ENCODE data around the gene PRRG3. TPM values are rescaled to one million over a fixed set of nuclear protein-coding genes. Genes with fewer than 3 reads are reported as not detected.

PRRG3 gene
- total RNA-seq, 1 donor from 2014 or later: 0.33 TPM

DNA sequence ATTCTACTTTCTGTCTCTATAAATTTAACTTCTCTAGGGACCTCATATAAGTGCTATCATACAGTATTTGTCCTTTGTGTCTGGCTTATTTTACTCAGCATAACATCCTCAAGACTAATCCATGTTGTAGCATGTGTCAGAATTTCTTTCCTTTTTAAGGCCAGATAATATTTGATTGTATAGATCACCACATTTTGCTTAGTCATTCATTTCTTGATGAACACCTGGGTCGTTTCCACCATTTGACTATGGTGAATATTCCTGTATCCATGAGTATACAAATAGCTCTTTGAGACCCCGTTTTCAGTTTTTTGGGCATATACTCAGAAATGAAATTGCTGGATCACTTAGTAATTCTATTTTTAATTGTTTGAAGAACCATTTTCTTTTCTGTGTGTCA lies 51.2 kb downstream of the PRRG3 start:
- no peak for TF ChIP-seq CTCF (IDR thresholded peaks at IDR 0.05; ENCODE audit: insufficient read depth, low read length, poor library complexity, severe bottlenecking)

DNA sequence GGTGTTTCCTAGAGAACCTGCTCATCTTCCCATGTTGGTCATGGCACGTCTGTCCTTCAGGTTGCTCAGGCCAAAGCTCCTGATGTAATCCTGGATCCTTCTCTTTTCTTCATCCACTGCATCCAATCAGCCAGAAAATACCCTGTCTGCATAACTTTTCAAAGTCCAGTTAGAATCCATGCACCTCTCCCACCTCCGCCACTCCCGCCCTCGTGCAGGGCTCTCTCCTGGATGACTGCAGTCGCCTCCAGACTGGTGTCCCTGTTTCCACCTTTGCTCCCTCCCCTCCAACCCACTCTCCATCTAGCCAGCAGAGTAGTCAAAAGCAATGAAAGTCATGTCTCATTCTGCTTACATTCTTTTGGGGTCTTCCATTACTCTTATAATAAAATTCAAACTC lies 55.3 kb downstream of the PRRG3 start:
- H3K4me3 ChIP-seq (ENCODE audit: low read depth, low read length): no peak overlapping the region
- DNase-seq (ENCODE audit: low read depth): no peak
- no peak for TF ChIP-seq CTCF (IDR thresholded peaks at IDR 0.05; ENCODE audit: insufficient read depth, low read length, poor library complexity, severe bottlenecking)
- no peaks in the 10 kb centered on the region for H3K27me3 ChIP-seq (ENCODE audit: control insufficient read depth, insufficient read depth, low read length)
- no peaks in the 10 kb centered on the region for H3K36me3 ChIP-seq (ENCODE audit: control insufficient read depth, insufficient read depth, low read length)

More for the DNA sequence above, 51.2 kb downstream of the PRRG3 start:
- Histone ChIP-seq H3K36me3 (ENCODE audit: control insufficient read depth, insufficient read depth, low read length) (no peaks in the 10 kb centered on the region), H3K4me3 (ENCODE audit: low read depth, low read length) (no peak overlapping the region), H3K27me3 (ENCODE audit: control insufficient read depth, insufficient read depth, low read length) (no peaks in the 10 kb centered on the region)
- no peak for DNase-seq (ENCODE audit: low read depth)

DNA sequence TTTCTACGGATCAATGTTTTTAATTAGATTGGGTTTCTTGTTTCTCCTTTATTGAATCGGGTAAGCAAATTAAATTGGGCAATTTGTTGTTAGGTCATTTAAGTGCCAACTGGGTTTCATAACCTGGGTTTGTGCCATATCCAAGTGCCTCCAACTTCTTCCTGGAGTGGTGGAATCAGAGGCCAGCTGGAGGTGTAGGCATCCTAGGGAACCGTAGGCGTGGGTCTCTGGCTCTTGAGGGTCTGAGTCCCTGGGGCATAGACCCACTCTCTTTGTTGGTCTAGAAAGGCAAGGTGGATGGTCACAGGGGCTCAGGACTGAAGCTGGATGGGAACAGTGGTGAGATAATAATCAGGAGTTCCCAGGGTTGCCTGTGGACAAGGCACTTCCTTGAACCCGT lies 57.6 kb downstream of the PRRG3 start:
- H3K27me3 ChIP-seq (ENCODE audit: control insufficient read depth, insufficient read depth, low read length): peaks cover 2% of the 10 kb centered on the region
- no peak overlapping the region for H3K4me3 ChIP-seq (ENCODE audit: low read depth, low read length)
- TF ChIP-seq CTCF (IDR thresholded peaks at IDR 0.05; ENCODE audit: insufficient read depth, low read length, poor library complexity, severe bottlenecking): no peak
- DNase-seq (ENCODE audit: low read depth): no peak
- no peaks in the 10 kb centered on the region for H3K36me3 ChIP-seq (ENCODE audit: control insufficient read depth, insufficient read depth, low read length)

DNA sequence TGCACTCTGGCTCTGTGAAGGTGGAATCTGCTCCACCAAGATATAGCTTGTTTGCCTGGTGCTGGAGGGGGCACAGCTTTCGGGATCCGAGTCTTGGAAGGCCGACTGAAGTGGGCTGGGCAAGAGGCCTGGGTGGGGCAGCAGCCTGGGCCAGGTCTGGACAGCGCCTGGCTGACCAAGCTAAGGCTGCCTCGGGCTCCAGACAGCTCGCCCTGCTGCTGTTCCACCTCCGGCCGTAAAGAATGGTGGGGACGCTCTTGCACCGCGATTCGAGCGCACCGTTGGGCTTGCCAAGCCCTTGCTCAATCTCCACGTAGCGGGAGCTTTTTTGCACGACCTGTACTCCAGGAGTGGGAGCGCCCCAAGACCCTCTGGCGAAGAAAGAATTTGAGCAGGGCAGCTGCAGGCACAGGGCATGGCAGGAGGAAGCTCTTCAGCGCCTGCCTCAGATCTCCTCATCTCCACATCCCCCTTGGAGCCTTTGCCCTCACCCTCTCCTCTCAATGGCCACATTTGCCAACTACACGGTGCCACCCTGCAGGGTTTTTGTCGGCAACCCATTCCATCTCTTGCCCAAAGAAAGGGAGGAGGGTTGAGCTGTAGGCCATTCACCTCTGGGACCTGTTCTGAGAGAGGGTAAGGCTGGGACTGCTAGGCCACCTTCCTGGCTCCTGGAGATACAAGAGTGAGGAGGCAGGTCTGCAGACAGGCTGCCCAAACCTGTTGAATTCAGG lies 58.2 kb downstream of the PRRG3 start:
- no peak for DNase-seq (ENCODE audit: low read depth)
- H3K36me3 ChIP-seq (ENCODE audit: control insufficient read depth, insufficient read depth, low read length): no peaks in the 10 kb centered on the region
- H3K27me3 ChIP-seq (ENCODE audit: control insufficient read depth, insufficient read depth, low read length): peaks cover 2% of the 10 kb centered on the region
- peak; percentile 79 for TF ChIP-seq CTCF (IDR thresholded peaks at IDR 0.05; ENCODE audit: insufficient read depth, low read length, poor library complexity, severe bottlenecking)
- H3K4me3 ChIP-seq (ENCODE audit: low read depth, low read length): no peak overlapping the region

DNA sequence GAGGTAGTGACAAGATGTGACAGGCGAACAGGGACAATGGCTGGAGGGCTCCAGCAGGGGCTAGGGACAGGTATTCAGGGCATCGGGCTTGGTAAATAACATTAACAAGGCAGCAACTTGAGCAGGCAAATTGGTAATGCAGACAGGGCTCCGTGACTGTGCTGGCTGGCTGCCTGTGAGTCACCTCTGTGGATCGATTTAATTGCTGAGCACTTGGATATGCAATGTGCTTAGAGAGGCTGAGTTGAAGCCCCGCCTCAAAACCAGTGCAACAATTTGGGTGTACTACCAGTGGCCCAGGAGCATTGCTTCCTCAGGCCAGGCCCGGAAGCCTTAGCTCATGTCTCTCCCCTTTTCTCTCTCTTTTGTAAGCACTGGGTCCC lies 58.8 kb downstream of the PRRG3 start:
- DNase-seq (ENCODE audit: low read depth): peak; percentile 10
- Histone ChIP-seq H3K27me3 (ENCODE audit: control insufficient read depth, insufficient read depth, low read length) (peaks cover 2% of the 10 kb centered on the region), H3K36me3 (ENCODE audit: control insufficient read depth, insufficient read depth, low read length) (no peaks in the 10 kb centered on the region), H3K4me3 (ENCODE audit: low read depth, low read length) (no peak overlapping the region)
- TF ChIP-seq CTCF (IDR thresholded peaks at IDR 0.05; ENCODE audit: insufficient read depth, low read length, poor library complexity, severe bottlenecking): no peak

GRCh38 chrX:151754641-151755215 lies 59.5 kb downstream of the PRRG3 start:
- peaks cover 2% of the 10 kb centered on the region for H3K27me3 ChIP-seq (ENCODE audit: control insufficient read depth, insufficient read depth, low read length)
- no peaks in the 10 kb centered on the region for H3K36me3 ChIP-seq (ENCODE audit: control insufficient read depth, insufficient read depth, low read length)
- no peak for TF ChIP-seq CTCF (IDR thresholded peaks at IDR 0.05; ENCODE audit: insufficient read depth, low read length, poor library complexity, severe bottlenecking)
- no peak for DNase-seq (ENCODE audit: low read depth)
- H3K4me3 ChIP-seq (ENCODE audit: low read depth, low read length): no peak overlapping the region
